SHP77 (cell line): ENCODE data around the gene TRIM62.
"Not testable (repeated sequence)": the region's sequence is repeated elsewhere in the genome, so short reads cannot be mapped to it uniquely, and the experiment has no call there.

Experiments
- DNase-seq, 2 experiments: peaks; one replicate each; lab custom pipeline; 2025; lab: John Stamatoyannopoulos, UW

Gene TRIM62

GRCh38 chr1:33132549-33132948, 49.3 kb downstream of the TRIM62 start:
- DNase-seq, result no peak

GRCh38 chr1:33131191-33131590, 50.7 kb downstream of the TRIM62 start:
- no peak for DNase-seq

GRCh38 chr1:33130297-33130696, 51.5 kb downstream of the TRIM62 start:
- no peak for DNase-seq

- DNase-seq, result no peak
Observed at GRCh38 chr1:33128781-33129180, 53.1 kb downstream of the TRIM62 start.

GRCh38 chr1:33127001-33127823, 54.6 kb downstream of the TRIM62 start:
- DNase-seq, result peak; percentile 99

GRCh38 chr1:33126411-33127000, 55.3 kb downstream of the TRIM62 start:
- no peak for DNase-seq

GRCh38 chr1:33124647-33125046, 57.2 kb downstream of the TRIM62 start:
- DNase-seq, result not testable (repeated sequence)

GRCh38 chr1:33123266-33123665, 58.6 kb downstream of the TRIM62 start:
- no peak for DNase-seq

GRCh38 chr1:33122483-33123178, 59.2 kb downstream of the TRIM62 start:
- no peak for DNase-seq

- no peak for DNase-seq
Observed at GRCh38 chr1:33121728-33122127, 60.1 kb downstream of the TRIM62 start.

GRCh38 chr1:33120436-33121231, 61.2 kb downstream of the TRIM62 start:
- no peak for DNase-seq

- no peak for DNase-seq
Observed at GRCh38 chr1:33119532-33120217, 62.2 kb downstream of the TRIM62 start.

- DNase-seq, result no peak
Observed at GRCh38 chr1:33119050-33119449, 62.8 kb downstream of the TRIM62 start.

GRCh38 chr1:33118274-33118673, 63.6 kb downstream of the TRIM62 start:
- no peak for DNase-seq

GRCh38 chr1:33117440-33118085, 64.3 kb downstream of the TRIM62 start:
- DNase-seq, result no peak

GRCh38 chr1:33111965-33112364, 69.9 kb downstream of the TRIM62 start:
- DNase-seq, result no peak

GRCh38 chr1:33110477-33110876, 71.4 kb downstream of the TRIM62 start:
- DNase-seq, result no peak

GRCh38 chr1:33100119-33100415, 81.8 kb downstream of the TRIM62 start:
- DNase-seq, result not testable (repeated sequence)

- DNase-seq, result no peak
Observed at GRCh38 chr1:33099290-33100118, 82.3 kb downstream of the TRIM62 start.

- no peak for DNase-seq
Observed at GRCh38 chr1:33098371-33098770, 83.5 kb downstream of the TRIM62 start.
